ENCODE data around the gene MGLL.

MGLL gene

GRCh38 chr3:127717357-127718244 lies 104.7 kb downstream of the MGLL start:
- Histone ChIP-seq H3K4me3 (ENCODE audit: low read length) (no peak overlapping the region), H3K9me3 (ENCODE audit: insufficient read depth, low read length) (no peaks in the 10 kb centered on the region), H3K27ac (ENCODE audit: low read length) (no peak overlapping the region), H3K36me3 (replicated peaks; ENCODE audit: low read depth, low read length) (peaks cover 58% of the 10 kb centered on the region), H3K4me2 (ENCODE audit: low read length) (no peak overlapping the region), H4K20me1 (ENCODE audit: insufficient read depth, low read length) (no peaks in the 10 kb centered on the region), H2AFZ (ENCODE audit: low read depth, low read length) (no peak overlapping the region), H3K9ac (ENCODE audit: low read length) (no peak overlapping the region), H3K4me1 (ENCODE audit: low read length) (no peaks in the 10 kb centered on the region), H3K27me3 (ENCODE audit: low read depth, low read length) (no peaks in the 10 kb centered on the region), H3K79me2 (ENCODE audit: low read length) (peaks cover 9% of the 10 kb centered on the region; the same call in 1 of the 2 replicates)
- TF ChIP-seq CTCF (IDR thresholded peaks at IDR 0.05; ENCODE audit: low read depth, low read length): no peak
- no peak for TF ChIP-seq EZH2phosphoT487 (IDR thresholded peaks at IDR 0.05; ENCODE audit: low read depth)

- H2AFZ ChIP-seq (ENCODE audit: low read depth, low read length): no peak overlapping the region
- H3K4me3 ChIP-seq (ENCODE audit: low read length): no peak overlapping the region
- H3K4me1 ChIP-seq (ENCODE audit: low read length): no peaks in the 10 kb centered on the region
- no peaks in the 10 kb centered on the region for H3K27me3 ChIP-seq (ENCODE audit: low read depth, low read length)
- H3K9me3 ChIP-seq (ENCODE audit: insufficient read depth, low read length): no peaks in the 10 kb centered on the region
- peaks cover 55% of the 10 kb centered on the region for H3K36me3 ChIP-seq (replicated peaks; ENCODE audit: low read depth, low read length)
- H3K79me2 ChIP-seq (ENCODE audit: low read length): peaks cover 9% of the 10 kb centered on the region; the same call in 1 of the 2 replicates
- no peak overlapping the region for H3K9ac ChIP-seq (ENCODE audit: low read length)
- TF ChIP-seq CTCF (IDR thresholded peaks at IDR 0.05; ENCODE audit: low read depth, low read length): no peak
- no peak for TF ChIP-seq EZH2phosphoT487 (IDR thresholded peaks at IDR 0.05; ENCODE audit: low read depth)
- no peaks in the 10 kb centered on the region for H4K20me1 ChIP-seq (ENCODE audit: insufficient read depth, low read length)
- H3K27ac ChIP-seq (ENCODE audit: low read length): no peak overlapping the region
- H3K4me2 ChIP-seq (ENCODE audit: low read length): no peak overlapping the region
Measured at GRCh38 chr3:127716384-127716783, 105.9 kb downstream of the MGLL start.

- no peak overlapping the region for H3K4me2 ChIP-seq (ENCODE audit: low read length)
- H3K4me1 ChIP-seq (ENCODE audit: low read length): no peaks in the 10 kb centered on the region
- no peak overlapping the region for H3K27ac ChIP-seq (ENCODE audit: low read length)
- H3K36me3 ChIP-seq (replicated peaks; ENCODE audit: low read depth, low read length): peaks cover 55% of the 10 kb centered on the region
- peaks cover 9% of the 10 kb centered on the region; the same call in 1 of the 2 replicates for H3K79me2 ChIP-seq (ENCODE audit: low read length)
- H2AFZ ChIP-seq (ENCODE audit: low read depth, low read length): no peak overlapping the region
- no peaks in the 10 kb centered on the region for H4K20me1 ChIP-seq (ENCODE audit: insufficient read depth, low read length)
- H3K9ac ChIP-seq (ENCODE audit: low read length): no peak overlapping the region
- H3K4me3 ChIP-seq (ENCODE audit: low read length): no peak overlapping the region
- TF ChIP-seq CTCF (IDR thresholded peaks at IDR 0.05; ENCODE audit: low read depth, low read length): no peak
- no peak for TF ChIP-seq EZH2phosphoT487 (IDR thresholded peaks at IDR 0.05; ENCODE audit: low read depth)
- no peaks in the 10 kb centered on the region for H3K9me3 ChIP-seq (ENCODE audit: insufficient read depth, low read length)
- no peaks in the 10 kb centered on the region for H3K27me3 ChIP-seq (ENCODE audit: low read depth, low read length)
Measured at GRCh38 chr3:127715532-127715931, 106.8 kb downstream of the MGLL start.

DNA sequence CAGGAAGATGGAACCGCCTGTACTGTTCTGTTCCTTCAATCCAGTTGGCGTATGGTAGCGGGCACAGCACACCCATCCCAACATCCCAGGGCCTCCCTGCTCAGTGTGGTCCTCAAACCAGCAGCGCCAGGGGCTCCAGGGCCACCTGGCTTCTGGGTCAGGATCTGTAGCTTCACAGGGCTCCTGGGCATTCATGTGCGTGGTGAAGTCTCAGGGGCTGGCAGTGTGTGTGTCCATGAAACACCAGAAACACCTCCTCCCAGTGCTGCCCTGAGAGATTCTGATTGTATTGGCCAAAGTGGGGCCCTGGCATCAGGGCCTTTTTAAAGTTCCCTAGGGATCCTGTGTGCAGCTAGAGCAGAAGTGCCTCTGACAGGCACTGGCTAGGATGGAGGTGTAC lies 107.4 kb downstream of the MGLL start:
- Histone ChIP-seq H3K79me2 (ENCODE audit: low read length) (peaks cover 4% of the 10 kb centered on the region; the same call in 1 of the 2 replicates), H3K4me3 (ENCODE audit: low read length) (no peak overlapping the region), H3K36me3 (replicated peaks; ENCODE audit: low read depth, low read length) (peaks cover 59% of the 10 kb centered on the region), H3K4me2 (ENCODE audit: low read length) (no peak overlapping the region), H3K4me1 (ENCODE audit: low read length) (no peaks in the 10 kb centered on the region), H4K20me1 (ENCODE audit: insufficient read depth, low read length) (no peaks in the 10 kb centered on the region), H2AFZ (ENCODE audit: low read depth, low read length) (no peak overlapping the region), H3K9ac (ENCODE audit: low read length) (no peak overlapping the region), H3K27me3 (ENCODE audit: low read depth, low read length) (no peaks in the 10 kb centered on the region), H3K27ac (ENCODE audit: low read length) (no peak overlapping the region), H3K9me3 (ENCODE audit: insufficient read depth, low read length) (no peaks in the 10 kb centered on the region)
- TF ChIP-seq EZH2phosphoT487 (IDR thresholded peaks at IDR 0.05; ENCODE audit: low read depth) (no peak), CTCF (IDR thresholded peaks at IDR 0.05; ENCODE audit: low read depth, low read length) (no peak)

Data from OCI-LY3 (cell line).